ENCODE results near the gene LOXL1. TPM values are rescaled to one million over a fixed set of nuclear protein-coding genes. Genes with fewer than 3 reads are reported as not detected.

LOXL1 gene
- total and polyA plus RNA-seq, 2 experiments from 2014 or later = 54.5 to 92.4 TPM

DNA sequence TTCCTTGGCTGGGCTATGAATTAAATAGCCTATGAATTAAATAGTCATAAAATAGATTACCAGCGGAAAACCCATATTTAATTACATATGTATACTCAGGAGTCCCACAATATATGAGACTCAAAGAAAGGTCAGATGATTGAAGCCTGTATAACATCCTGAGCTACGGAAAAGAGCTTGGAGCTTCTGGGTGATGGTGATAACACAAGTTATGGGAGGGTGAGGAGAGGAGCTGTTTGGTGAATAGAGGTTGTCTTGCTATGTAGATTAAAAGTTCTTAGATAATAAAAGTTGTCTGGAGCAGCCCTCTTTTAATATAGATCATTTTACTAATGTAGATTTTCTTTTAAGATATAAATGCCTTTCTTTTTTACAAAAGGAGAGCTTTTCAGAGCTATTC, 70.0 kb downstream of the LOXL1 start:
- Histone ChIP-seq H3K4me3 (no peak overlapping the region), H3K36me3 (peaks cover 13% of the 10 kb centered on the region), H3K27ac (no peak overlapping the region), H3K27me3 (no peaks in the 10 kb centered on the region), H3K4me1 (ENCODE audit: low read depth) (peaks cover 10% of the 10 kb centered on the region), H3K9me3 (ENCODE audit: low read depth) (no peaks in the 10 kb centered on the region)
- TF ChIP-seq, protein P1, sequence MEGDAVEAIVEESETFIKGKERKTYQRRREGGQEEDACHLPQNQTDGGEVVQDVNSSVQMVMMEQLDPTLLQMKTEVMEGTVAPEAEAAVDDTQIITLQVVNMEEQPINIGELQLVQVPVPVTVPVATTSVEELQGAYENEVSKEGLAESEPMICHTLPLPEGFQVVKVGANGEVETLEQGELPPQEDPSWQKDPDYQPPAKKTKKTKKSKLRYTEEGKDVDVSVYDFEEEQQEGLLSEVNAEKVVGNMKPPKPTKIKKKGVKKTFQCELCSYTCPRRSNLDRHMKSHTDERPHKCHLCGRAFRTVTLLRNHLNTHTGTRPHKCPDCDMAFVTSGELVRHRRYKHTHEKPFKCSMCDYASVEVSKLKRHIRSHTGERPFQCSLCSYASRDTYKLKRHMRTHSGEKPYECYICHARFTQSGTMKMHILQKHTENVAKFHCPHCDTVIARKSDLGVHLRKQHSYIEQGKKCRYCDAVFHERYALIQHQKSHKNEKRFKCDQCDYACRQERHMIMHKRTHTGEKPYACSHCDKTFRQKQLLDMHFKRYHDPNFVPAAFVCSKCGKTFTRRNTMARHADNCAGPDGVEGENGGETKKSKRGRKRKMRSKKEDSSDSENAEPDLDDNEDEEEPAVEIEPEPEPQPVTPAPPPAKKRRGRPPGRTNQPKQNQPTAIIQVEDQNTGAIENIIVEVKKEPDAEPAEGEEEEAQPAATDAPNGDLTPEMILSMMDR (IDR thresholded peaks at IDR 0.05; ENCODE audit: low read depth, low read length) = no peak
- DNase-seq (ENCODE audit: low read depth in 1 of 2, low spot score in 1 of 2) = no peak

DNA sequence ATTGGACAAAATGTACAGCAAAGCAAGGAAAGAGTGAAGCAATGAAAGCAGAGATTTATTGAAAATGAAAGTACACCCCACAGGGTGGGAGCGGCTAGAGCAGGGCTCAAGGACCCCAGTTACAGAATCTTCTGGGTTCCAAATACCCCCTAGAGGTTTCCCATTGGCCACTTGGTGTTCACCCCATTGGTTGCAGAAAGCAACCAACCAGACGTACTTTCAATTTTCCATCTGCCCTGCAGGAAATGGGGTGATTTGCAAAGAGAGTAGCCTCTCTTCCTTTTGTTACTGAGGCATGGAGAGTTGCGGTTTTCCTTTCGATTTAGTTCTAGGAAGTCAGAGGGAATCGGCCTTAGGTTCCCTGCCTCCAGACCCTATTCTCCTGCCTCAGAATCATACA, 70.7 kb downstream of the LOXL1 start:
- TF ChIP-seq, protein P1 (IDR thresholded peaks at IDR 0.05; ENCODE audit: low read depth, low read length) = no peak
- H3K4me3 ChIP-seq = no peak overlapping the region
- no peaks in the 10 kb centered on the region for H3K27me3 ChIP-seq
- H3K4me1 ChIP-seq (ENCODE audit: low read depth) = peaks cover 6% of the 10 kb centered on the region
- peak in 1 of 2 donors; percentile 61 for DNase-seq (ENCODE audit: low read depth in 1 of 2, low spot score in 1 of 2)
- H3K27ac ChIP-seq = no peak overlapping the region
- peaks cover 13% of the 10 kb centered on the region for H3K36me3 ChIP-seq
- no peaks in the 10 kb centered on the region for H3K9me3 ChIP-seq (ENCODE audit: low read depth)

DNA sequence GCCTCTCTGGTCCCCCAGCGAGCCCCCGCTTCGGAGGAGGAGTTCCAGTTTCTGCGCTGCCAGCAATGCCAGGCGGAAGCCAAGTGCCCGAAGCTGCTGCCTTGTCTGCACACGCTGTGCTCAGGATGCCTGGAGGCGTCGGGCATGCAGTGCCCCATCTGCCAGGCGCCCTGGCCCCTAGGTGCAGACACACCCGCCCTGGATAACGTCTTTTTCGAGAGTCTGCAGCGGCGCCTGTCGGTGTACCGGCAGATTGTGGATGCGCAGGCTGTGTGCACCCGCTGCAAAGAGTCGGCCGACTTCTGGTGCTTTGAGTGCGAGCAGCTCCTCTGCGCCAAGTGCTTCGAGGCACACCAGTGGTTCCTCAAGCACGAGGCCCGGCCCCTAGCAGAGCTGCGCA, 71.7 kb downstream of the LOXL1 start:
- H3K4me3 ChIP-seq = no peak overlapping the region
- TF ChIP-seq, protein P1 (IDR thresholded peaks at IDR 0.05; ENCODE audit: low read depth, low read length) = no peak
- peaks cover 6% of the 10 kb centered on the region for H3K4me1 ChIP-seq (ENCODE audit: low read depth)

More for the DNA sequence above, 71.7 kb downstream of the LOXL1 start:
- no peak for DNase-seq (ENCODE audit: low read depth in 1 of 2, low spot score in 1 of 2)
- H3K27ac ChIP-seq = no peak overlapping the region
- no peaks in the 10 kb centered on the region for H3K9me3 ChIP-seq (ENCODE audit: low read depth)
- H3K36me3 ChIP-seq = peaks cover 13% of the 10 kb centered on the region
- no peaks in the 10 kb centered on the region for H3K27me3 ChIP-seq

Other genes with a start within 250 kb of the LOXL1 start
- 119 and 172 TPM in 2 replicates for gene CD276, start 242.1 kb upstream of the LOXL1 start, total RNA-seq
- 127 and 146 TPM in 2 replicates for gene CD276, start 242.1 kb upstream of the LOXL1 start, polyA plus RNA-seq
- gene INSYN1, start 173.1 kb upstream of the LOXL1 start, total RNA-seq = 9.6 and 15.8 TPM in 2 replicates
- 5.4 and 9.2 TPM in 2 replicates for gene INSYN1, start 173.1 kb upstream of the LOXL1 start, polyA plus RNA-seq
- gene TBC1D21, start 52.9 kb upstream of the LOXL1 start, total RNA-seq = not detected in 2 replicates
- gene TBC1D21, start 52.9 kb upstream of the LOXL1 start, polyA plus RNA-seq = not detected in 2 replicates
- gene STOML1, start 65.8 kb downstream of the LOXL1 start, total RNA-seq = 8.2 and 8.8 TPM in 2 replicates
- 9.7 and 15.6 TPM in 2 replicates for gene STOML1, start 65.8 kb downstream of the LOXL1 start, polyA plus RNA-seq
- gene PML, start 68.3 kb downstream of the LOXL1 start, total RNA-seq = 28.1 and 40.4 TPM in 2 replicates
- gene PML, start 68.3 kb downstream of the LOXL1 start, polyA plus RNA-seq = 21.9 and 27.1 TPM in 2 replicates
- gene GOLGA6A, start 156.1 kb downstream of the LOXL1 start, total RNA-seq = 1.9 TPM in 1 of 2 replicates, not detected in the other
- gene GOLGA6A, start 156.1 kb downstream of the LOXL1 start, polyA plus RNA-seq = 0.24 TPM in 1 of 2 replicates, not detected in the other
- gene ISLR2, start 204.1 kb downstream of the LOXL1 start, total RNA-seq = 0.14 TPM in 1 of 2 replicates, not detected in the other
- gene ISLR2, start 204.1 kb downstream of the LOXL1 start, polyA plus RNA-seq = 0.14 TPM in 1 of 2 replicates, not detected in the other
- 1.6 and 4.1 TPM in 2 replicates for gene ISLR, start 247.2 kb downstream of the LOXL1 start, total RNA-seq
- 0.25 and 0.44 TPM in 2 replicates for gene ISLR, start 247.2 kb downstream of the LOXL1 start, polyA plus RNA-seq

Data from cardiac muscle cell (in vitro differentiated cells and primary cell).